IPS-20b (cell line): Measurements from ENCODE around the gene FBXO3.

Experiments
- H3K27ac ChIP-seq: one replicate; pipeline ENCODE4 v1.5.1; 2013; ENCODE audit warnings: low read length
- H3K27me3 ChIP-seq: 2 replicates; pipeline ENCODE4 v1.6.1; 2013; ENCODE audit warnings: mild to moderate bottlenecking, low read length, inconsistent platforms; ENCODE audit not compliant: insufficient read depth
- H3K36me3 ChIP-seq: 2 replicates; pipeline ENCODE4 v1.6.1; 2013; ENCODE audit warnings: low read depth, mild to moderate bottlenecking, inconsistent platforms, low read length, moderate library complexity; ENCODE audit not compliant: insufficient read depth
- H3K4me1 ChIP-seq: 2 replicates; pipeline ENCODE4 v1.6.1; 2013; ENCODE audit warnings: mild to moderate bottlenecking, control low read depth, inconsistent platforms, low read length, moderate library complexity; ENCODE audit not compliant: insufficient read depth
- H3K4me3 ChIP-seq: 2 replicates; pipeline ENCODE4 v1.5.1; 2013; ENCODE audit warnings: mild to moderate bottlenecking, low read length, inconsistent platforms
- H3K9ac ChIP-seq: 2 replicates; pipeline ENCODE4 v1.6.1; 2013; ENCODE audit warnings: low read depth, mild to moderate bottlenecking, inconsistent platforms, low read length, moderate library complexity
- H3K9me3 ChIP-seq: 2 replicates; pipeline ENCODE4 v1.6.1; 2013; ENCODE audit warnings: mild to moderate bottlenecking, low read depth, low read length, inconsistent platforms; ENCODE audit not compliant: insufficient read depth

The FBXO3 gene

DNA sequence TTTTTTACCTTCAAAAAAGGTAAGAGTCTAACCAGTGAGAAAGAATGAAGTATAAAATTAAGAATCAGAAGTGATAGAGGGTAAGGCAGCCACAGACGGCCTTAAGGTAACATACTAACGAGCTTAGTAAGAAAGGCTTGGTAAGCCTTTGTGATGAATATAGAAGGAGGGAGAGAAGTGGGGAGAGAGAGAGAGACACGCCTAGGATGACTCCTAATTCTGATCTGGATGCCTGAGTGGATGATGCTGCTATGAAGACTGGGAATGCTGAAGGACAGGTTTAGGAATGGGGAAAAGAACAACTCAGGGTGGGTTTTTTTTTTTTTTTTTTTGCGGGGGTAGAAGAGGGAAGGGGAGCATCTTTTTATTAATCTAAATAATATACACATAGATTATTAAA lies 4.8 kb downstream of the FBXO3 start:
- Histone ChIP-seq H3K9me3 (no peaks in the 10 kb centered on the region), H3K27ac (no peak overlapping the region), H3K9ac (no peak overlapping the region), H3K27me3 (peaks cover 15% of the 10 kb centered on the region), H3K36me3 (peaks cover 34% of the 10 kb centered on the region), H3K4me1 (peaks cover 7% of the 10 kb centered on the region), H3K4me3 (no peak overlapping the region)

DNA sequence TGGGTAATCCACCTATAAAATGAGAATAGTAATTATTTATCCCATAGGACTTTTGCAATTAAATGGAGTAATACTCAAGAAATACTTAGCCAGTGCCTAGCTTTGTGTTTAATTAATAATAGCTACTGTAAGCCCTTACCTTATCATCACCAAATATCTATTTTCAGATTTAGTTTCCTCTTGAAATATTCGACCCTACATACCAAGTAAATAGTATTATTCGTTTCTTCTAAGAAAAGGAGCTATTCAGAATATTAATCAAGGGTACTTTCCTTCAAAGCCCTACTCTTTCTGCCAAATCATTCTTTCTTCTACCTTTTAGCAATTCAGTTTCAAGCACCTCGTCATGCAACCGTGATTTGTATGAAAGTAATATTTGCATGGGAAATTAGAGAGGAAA lies 6.7 kb downstream of the FBXO3 start:
- Histone ChIP-seq H3K27me3 (peaks cover 3% of the 10 kb centered on the region), H3K36me3 (peaks cover 39% of the 10 kb centered on the region), H3K9me3 (no peaks in the 10 kb centered on the region), H3K9ac (no peak overlapping the region), H3K4me1 (peaks cover 3% of the 10 kb centered on the region; the same call in 1 of the 2 replicates), H3K4me3 (no peak overlapping the region), H3K27ac (no peak overlapping the region)

DNA sequence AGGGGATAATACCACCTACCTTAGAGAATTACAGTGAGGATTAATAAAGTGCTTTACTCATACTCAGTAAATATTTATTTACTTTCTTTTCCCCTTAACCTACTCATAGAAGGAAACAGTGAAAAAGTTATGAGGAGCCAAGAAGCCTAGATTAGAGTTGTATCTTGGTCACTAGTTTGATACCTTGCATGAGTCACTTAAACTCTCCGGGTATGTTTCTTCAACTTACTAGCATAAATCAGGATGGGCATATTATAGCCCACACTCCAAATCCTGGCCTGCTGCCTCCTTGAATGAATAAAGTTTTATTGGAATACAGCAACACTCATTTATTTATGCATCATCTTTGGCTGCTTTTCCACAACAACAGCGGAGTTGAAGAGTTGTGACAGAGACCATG lies 8.2 kb downstream of the FBXO3 start:
- Histone ChIP-seq H3K4me1 (peaks cover 3% of the 10 kb centered on the region; the same call in 1 of the 2 replicates), H3K4me3 (no peak overlapping the region), H3K27me3 (no peaks in the 10 kb centered on the region), H3K9ac (no peak overlapping the region), H3K27ac (no peak overlapping the region), H3K9me3 (no peaks in the 10 kb centered on the region), H3K36me3 (peaks cover 39% of the 10 kb centered on the region)

DNA sequence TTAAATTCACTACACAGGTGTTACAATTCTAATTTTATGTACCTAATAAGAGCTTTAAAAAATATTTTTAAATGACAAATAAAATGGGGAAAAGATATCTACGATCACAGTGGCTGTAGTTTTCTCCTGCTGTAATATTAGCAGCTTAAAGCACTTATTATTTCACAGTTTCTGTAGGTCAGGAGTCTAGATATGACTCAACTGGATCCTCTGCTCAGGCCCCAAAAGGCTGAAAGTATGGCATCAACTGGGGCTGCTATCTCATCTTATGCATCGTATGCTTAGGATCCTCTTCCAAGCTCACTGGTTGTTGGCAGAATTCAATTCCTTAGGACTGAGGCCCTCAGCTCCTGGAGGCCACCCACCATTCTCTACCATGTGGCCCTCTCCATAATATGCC lies 12.8 kb downstream of the FBXO3 start:
- H3K27me3 ChIP-seq = no peaks in the 10 kb centered on the region
- H3K27ac ChIP-seq = no peak overlapping the region
- H3K36me3 ChIP-seq = peaks cover 26% of the 10 kb centered on the region
- no peaks in the 10 kb centered on the region for H3K9me3 ChIP-seq
- H3K4me3 ChIP-seq = no peak overlapping the region
- no peaks in the 10 kb centered on the region for H3K4me1 ChIP-seq
- H3K9ac ChIP-seq = no peak overlapping the region

DNA sequence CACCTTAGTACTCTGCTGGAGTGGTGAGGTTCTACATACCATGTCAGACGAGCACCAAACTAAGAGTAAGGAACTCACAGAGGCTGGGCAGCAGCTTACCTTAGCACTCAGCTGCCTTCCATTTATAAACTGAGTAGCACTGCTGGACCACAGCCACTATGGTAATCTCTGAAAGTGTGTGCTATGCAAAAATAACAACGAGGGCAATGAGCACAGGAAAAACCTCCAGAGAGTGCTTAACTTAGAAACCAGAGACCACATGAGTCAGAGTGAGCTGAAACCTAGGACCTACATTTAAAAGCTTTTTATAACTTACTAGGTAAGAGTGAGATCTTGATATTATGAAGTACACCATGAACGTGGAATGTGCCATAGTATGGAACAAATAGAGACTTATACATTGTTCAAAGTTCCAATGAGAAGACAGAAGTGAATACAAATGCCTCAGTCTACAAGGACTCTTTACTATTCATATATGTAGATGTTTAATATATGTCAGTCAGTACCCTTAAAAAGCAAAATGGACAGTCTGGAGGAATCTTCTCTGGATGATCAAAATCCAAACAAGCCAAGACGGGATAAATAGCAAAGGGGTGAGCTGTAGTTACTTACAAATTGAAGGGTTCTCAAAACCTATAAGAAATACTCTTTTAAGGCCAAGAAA lies 20.9 kb downstream of the FBXO3 start:
- H3K9ac ChIP-seq = no peak overlapping the region
- H3K36me3 ChIP-seq = peaks cover 18% of the 10 kb centered on the region
- no peak overlapping the region for H3K4me3 ChIP-seq

DNA sequence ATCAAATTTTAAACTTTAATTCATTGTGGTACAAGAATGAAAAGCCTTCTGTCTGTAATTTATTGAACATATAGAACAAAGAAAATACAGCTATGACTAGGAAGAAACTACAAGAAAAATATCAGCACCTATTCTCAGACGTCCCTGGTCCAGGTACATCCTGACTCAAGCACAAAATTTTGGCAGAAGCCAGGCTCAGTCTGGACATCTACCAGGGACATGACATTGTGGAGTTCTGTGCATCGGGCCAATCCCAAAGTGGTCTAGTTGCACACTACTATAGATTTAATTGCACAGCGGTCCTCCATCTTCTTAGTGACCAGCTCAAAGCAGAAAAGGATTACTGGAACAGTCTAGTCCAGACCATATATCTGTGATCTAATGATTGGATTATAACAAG lies 22.4 kb downstream of the FBXO3 start:
- Histone ChIP-seq H3K4me1 (no peaks in the 10 kb centered on the region), H3K27ac (no peak overlapping the region), H3K36me3 (peaks cover 20% of the 10 kb centered on the region), H3K9ac (no peak overlapping the region), H3K9me3 (no peaks in the 10 kb centered on the region), H3K27me3 (no peaks in the 10 kb centered on the region), H3K4me3 (no peak overlapping the region)

More for the DNA sequence above, 20.9 kb downstream of the FBXO3 start:
- H3K27ac ChIP-seq = no peak overlapping the region
- no peaks in the 10 kb centered on the region for H3K27me3 ChIP-seq
- no peaks in the 10 kb centered on the region for H3K4me1 ChIP-seq
- no peaks in the 10 kb centered on the region for H3K9me3 ChIP-seq

DNA sequence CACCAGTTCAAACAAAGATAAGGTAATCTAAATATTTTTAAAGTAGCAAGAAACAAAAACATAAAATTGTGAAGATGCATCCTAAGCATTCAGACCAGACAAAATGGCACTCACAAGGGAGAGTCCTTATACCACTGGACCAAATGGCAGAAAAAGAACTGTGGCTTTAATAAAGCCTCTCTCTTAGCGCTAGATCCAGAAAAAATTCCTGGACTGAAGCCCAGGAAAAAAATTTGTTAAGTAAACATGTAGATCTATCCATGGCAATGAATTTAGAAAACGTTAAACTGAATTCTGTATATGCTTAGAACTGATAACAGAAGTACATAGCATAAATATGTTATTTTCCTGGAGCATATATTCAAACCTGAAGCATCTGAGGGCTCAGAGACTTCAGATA lies 26.3 kb downstream of the FBXO3 start:
- H3K4me1 ChIP-seq = no peaks in the 10 kb centered on the region
- no peak overlapping the region for H3K9ac ChIP-seq
- no peak overlapping the region for H3K4me3 ChIP-seq
- H3K27me3 ChIP-seq = no peaks in the 10 kb centered on the region
- H3K27ac ChIP-seq = no peak overlapping the region
- H3K36me3 ChIP-seq = peaks cover 16% of the 10 kb centered on the region
- H3K9me3 ChIP-seq = no peaks in the 10 kb centered on the region

DNA sequence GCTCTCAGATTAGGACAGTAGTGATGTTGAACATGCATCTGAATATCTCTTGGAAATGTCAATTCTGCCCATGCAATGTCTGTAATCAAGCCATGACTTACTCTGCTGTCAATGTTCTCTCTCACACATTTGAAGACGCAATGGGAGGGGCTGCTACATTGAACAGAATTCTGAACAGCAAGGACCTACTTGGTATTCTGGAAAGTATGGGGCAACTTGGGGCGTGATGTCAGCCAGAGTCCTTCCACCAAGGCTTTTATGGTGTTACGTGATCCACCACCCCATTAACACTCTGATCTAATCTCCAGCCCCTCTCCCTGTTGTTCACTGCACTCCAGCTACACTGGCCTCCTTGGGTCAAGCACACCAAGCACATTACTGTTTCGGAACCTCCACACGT lies 31.0 kb downstream of the FBXO3 start:
- Histone ChIP-seq H3K4me3 (no peak overlapping the region), H3K36me3 (peaks cover 11% of the 10 kb centered on the region; the same call in 1 of the 2 replicates), H3K27ac (no peak overlapping the region), H3K9me3 (no peaks in the 10 kb centered on the region), H3K27me3 (no peaks in the 10 kb centered on the region; the same call in 1 of the 2 replicates), H3K9ac (no peak overlapping the region), H3K4me1 (no peaks in the 10 kb centered on the region)

DNA sequence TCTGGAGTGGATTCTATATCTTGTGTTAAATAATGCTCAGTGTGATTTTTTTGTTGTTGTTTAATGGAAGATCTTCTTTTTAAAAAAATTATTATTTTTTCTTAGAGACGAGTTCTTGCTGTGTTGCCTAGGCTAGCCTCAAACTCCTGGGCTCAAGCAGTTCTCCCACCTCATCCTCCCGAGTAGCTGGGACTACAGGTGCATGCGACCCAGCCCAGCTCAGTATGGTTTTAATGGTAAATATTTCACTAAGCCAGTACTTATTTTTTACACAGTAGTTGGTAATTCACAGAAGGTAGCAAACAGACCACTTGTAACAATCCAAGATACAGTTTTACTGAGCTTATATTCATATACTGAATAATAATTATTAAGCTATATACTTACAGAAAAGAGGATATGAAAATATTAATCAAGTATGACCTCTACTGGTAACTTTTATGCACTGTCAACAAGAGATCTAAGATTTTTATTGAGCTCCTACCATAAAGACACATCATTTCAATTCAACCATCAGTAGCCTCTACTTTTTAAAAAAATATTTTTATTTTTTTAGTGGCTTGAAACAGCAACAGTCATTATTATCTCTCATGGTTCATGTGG lies 32.0 kb downstream of the FBXO3 start:
- no peak overlapping the region for H3K27ac ChIP-seq
- peaks cover 11% of the 10 kb centered on the region; the same call in 1 of the 2 replicates for H3K36me3 ChIP-seq
- no peak overlapping the region for H3K4me3 ChIP-seq
- H3K4me1 ChIP-seq = no peaks in the 10 kb centered on the region
- no peaks in the 10 kb centered on the region for H3K9me3 ChIP-seq
- H3K27me3 ChIP-seq = no peaks in the 10 kb centered on the region; the same call in 1 of the 2 replicates
- no peak overlapping the region for H3K9ac ChIP-seq

DNA sequence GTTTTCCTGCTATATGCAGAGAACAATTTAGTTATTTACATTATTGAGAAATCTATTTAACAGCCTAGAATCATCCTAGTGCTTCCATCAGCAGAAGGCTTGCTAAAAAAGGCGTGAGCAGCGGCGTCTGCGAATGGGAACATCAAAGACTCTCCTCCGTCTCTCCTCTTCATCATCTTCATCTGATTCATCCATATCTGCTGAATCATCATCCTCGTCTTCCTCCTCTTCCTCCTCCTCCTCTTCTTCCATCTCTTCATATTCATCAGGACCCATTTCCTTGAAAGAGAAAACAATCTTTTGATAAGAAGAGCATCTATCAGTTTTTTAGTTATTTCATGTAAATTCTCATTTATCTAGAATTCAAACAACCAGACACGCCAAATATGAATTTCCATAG lies 32.5 kb downstream of the FBXO3 start:
- H3K27ac ChIP-seq = no peak overlapping the region

DNA sequence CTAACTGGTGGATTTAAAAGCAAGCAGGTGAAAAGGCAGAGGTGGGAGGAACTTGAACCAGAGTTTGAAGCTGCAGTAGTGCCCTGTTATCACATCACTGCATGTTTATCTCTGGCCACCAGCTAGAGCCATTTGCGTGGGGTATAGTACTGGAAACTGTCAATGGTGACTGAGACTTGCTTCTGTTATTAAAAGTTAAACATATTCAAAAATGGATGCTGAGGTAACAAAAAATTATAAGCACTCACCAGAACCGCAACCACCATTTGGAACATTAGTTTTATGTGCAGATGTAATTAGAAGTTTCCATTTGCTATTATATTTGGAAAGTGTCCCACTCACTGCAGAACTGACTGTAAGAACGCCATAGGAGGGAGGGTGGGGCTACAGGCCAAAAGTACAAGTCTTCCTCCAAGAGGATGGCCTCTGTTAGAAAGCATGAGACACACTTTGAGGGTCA lies 36.9 kb downstream of the FBXO3 start:
- peaks cover 13% of the 10 kb centered on the region for H3K27me3 ChIP-seq
- peak overlapping the region; percentile 73; the same call in 1 of the 2 replicates for H3K4me3 ChIP-seq
- H3K36me3 ChIP-seq = peaks cover 8% of the 10 kb centered on the region; the same call in 1 of the 2 replicates
- 0 out of 2 replicates have a peak, but pooled peaks cover 3% of the 10 kb centered on the region for H3K4me1 ChIP-seq
- no peak overlapping the region for H3K9ac ChIP-seq
- no peak overlapping the region for H3K27ac ChIP-seq
- no peaks in the 10 kb centered on the region for H3K9me3 ChIP-seq

More for the DNA sequence above, 32.5 kb downstream of the FBXO3 start:
- Histone ChIP-seq H3K9ac (no peak overlapping the region), H3K36me3 (peaks cover 7% of the 10 kb centered on the region; the same call in 1 of the 2 replicates), H3K9me3 (no peaks in the 10 kb centered on the region), H3K4me1 (no peaks in the 10 kb centered on the region), H3K27me3 (no peaks in the 10 kb centered on the region; the same call in 1 of the 2 replicates), H3K4me3 (no peak overlapping the region)
